Type B pancreatic cell (in vitro differentiated cells): ENCODE data around the gene WDR91. TPM values are rescaled to one million over a fixed set of nuclear protein-coding genes. Genes with fewer than 3 reads are reported as not detected.

ENCODE experiments used
- DNase-seq: peaks from one replicate; pipeline ENCODE4 v3.0.0; 2021; ENCODE audit warnings: mixed read lengths; ENCODE audit not compliant: unreplicated experiment; ENCODE audit errors: extremely low spot score
- H3K27ac Mint-ChIP-seq: 2 replicates; pipeline ENCODE4 v1.8.0; 2021; ENCODE audit warnings: mild to moderate bottlenecking, mixed read lengths
- H3K27me3 Mint-ChIP-seq: 2 replicates; pipeline ENCODE4 v1.8.0; 2021; ENCODE audit warnings: mixed read lengths
- H3K36me3 Mint-ChIP-seq: 2 replicates; pipeline ENCODE4 v1.8.0; 2021; ENCODE audit warnings: mixed read lengths
- H3K4me1 Mint-ChIP-seq: one replicate; pipeline ENCODE4 v1.8.0; 2021; ENCODE audit warnings: mixed read lengths; ENCODE audit not compliant: unreplicated experiment
- H3K4me3 Mint-ChIP-seq: 2 replicates; pipeline ENCODE4 v1.8.0; 2021; ENCODE audit warnings: mild to moderate bottlenecking, mixed read lengths
- H3K9me3 Mint-ChIP-seq: 2 replicates; pipeline ENCODE4 v1.8.0; 2021; ENCODE audit warnings: mixed read lengths
- CTCF ChIP-seq: fragments of 200-600 bp; sonication (generic); conservative IDR thresholded peaks from 2 replicates; pipeline ENCODE4 v1.5.0; 2021; ENCODE audit warnings: antibody characterized with exemption, mild to moderate bottlenecking
- total RNA-seq: library from RNA; stranded (reverse); gene quantifications from 2 replicates; pipeline ENCODE4 v1.2.1, GENCODE V29; 2021; ENCODE audit warnings: low replicate concordance

WDR91 gene
- total RNA-seq, 1 donor from 2014 or later, result 25.8 TPM

GRCh38 chr7:135185471-135186260 is 25.7 kb downstream of the WDR91 start:
- no peak for DNase-seq
- no peak overlapping the region for H3K4me3 Mint-ChIP-seq
- no peak overlapping the region for H3K27ac Mint-ChIP-seq
- TF ChIP-seq CTCF, result no peak
- H3K9me3 Mint-ChIP-seq, result peaks cover 19% of the 10 kb centered on the region
- H3K36me3 Mint-ChIP-seq, result peaks cover 38% of the 10 kb centered on the region
- no peaks in the 10 kb centered on the region for H3K27me3 Mint-ChIP-seq
- peaks cover 11% of the 10 kb centered on the region for H3K4me1 Mint-ChIP-seq

GRCh38 chr7:135184254-135184841 is 27.0 kb downstream of the WDR91 start:
- peaks cover 39% of the 10 kb centered on the region for H3K36me3 Mint-ChIP-seq
- DNase-seq, result no peak
- H3K27ac Mint-ChIP-seq, result no peak overlapping the region
- H3K4me1 Mint-ChIP-seq, result no peaks in the 10 kb centered on the region
- H3K4me3 Mint-ChIP-seq, result no peak overlapping the region
- peaks cover 22% of the 10 kb centered on the region for H3K9me3 Mint-ChIP-seq
- H3K27me3 Mint-ChIP-seq, result no peaks in the 10 kb centered on the region
- TF ChIP-seq CTCF, result no peak

GRCh38 chr7:135183478-135183877 is 27.8 kb downstream of the WDR91 start:
- H3K36me3 Mint-ChIP-seq, result peaks cover 43% of the 10 kb centered on the region
- DNase-seq, result no peak
- peaks cover 29% of the 10 kb centered on the region for H3K9me3 Mint-ChIP-seq
- no peak for TF ChIP-seq CTCF
- H3K27me3 Mint-ChIP-seq, result no peaks in the 10 kb centered on the region
- no peaks in the 10 kb centered on the region for H3K4me1 Mint-ChIP-seq
- H3K27ac Mint-ChIP-seq, result no peak overlapping the region
- no peak overlapping the region for H3K4me3 Mint-ChIP-seq

GRCh38 chr7:135181929-135182678 is 29.2 kb downstream of the WDR91 start:
- H3K27ac Mint-ChIP-seq, result no peak overlapping the region
- no peaks in the 10 kb centered on the region for H3K4me1 Mint-ChIP-seq
- DNase-seq, result no peak
- H3K27me3 Mint-ChIP-seq, result no peaks in the 10 kb centered on the region
- H3K4me3 Mint-ChIP-seq, result no peak overlapping the region
- H3K36me3 Mint-ChIP-seq, result peaks cover 36% of the 10 kb centered on the region
- no peak for TF ChIP-seq CTCF
- H3K9me3 Mint-ChIP-seq, result peaks cover 30% of the 10 kb centered on the region

- Mint-ChIP-seq H3K9me3 (peaks cover 30% of the 10 kb centered on the region), H3K27ac (no peak overlapping the region), H3K4me1 (no peaks in the 10 kb centered on the region), H3K27me3 (no peaks in the 10 kb centered on the region), H3K36me3 (peaks cover 36% of the 10 kb centered on the region), H3K4me3 (no peak overlapping the region)
- TF ChIP-seq CTCF, result no peak
- DNase-seq, result no peak
These were observed 29.9 kb downstream of the WDR91 start for GRCh38 chr7:135181261-135181928.
